Stimulated activated naive CD4-positive, alpha-beta T cell treated with Interleukin-2 at 50 U/mL for 16 hours (primary cell): ENCODE measurements around the gene FNIP2.

Source experiments
- DNase-seq: peaks from one replicate; lab custom pipeline; 2025; lab: John Stamatoyannopoulos, UW

The FNIP2 gene

DNA sequence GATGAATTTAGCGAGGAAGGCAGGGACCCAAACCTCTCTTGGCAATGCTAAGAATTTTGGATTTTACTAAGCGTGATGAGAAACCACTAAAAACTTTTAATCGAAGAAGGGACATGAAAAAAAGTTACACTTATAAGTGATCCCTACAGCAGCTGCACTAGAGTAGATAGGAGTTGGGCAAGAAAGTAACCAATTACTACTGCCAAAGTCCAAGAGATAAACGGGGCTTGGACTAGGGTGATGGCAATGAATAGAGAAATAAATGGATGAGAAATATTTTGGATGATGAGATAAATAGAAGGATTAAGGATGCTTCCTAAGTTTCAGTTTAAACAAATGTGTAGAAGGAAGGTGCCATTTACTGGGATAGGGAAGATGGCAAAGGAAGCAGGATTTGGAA lies 6.3 kb upstream of the FNIP2 start:
- DNase-seq: no peak

DNA sequence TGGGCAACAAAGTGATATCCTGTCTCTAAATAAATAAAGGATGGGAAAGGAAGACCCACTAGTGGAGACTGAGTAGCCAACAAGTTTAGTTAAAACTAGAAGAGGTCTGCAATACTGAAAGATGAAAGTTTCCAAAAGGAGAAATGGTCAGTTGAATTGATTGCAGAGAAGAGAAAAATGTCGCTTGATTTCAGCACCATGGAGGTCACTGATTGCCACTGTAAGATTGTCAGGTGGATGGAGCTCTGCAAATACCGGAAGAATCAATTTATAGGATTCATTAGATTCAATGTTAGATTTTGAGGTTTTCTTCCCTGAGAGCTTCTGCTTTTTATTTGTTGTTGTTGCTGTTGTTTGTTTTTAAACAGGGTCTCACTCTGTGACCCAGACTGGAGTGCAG lies 5.4 kb upstream of the FNIP2 start:
- no peak for DNase-seq

DNA sequence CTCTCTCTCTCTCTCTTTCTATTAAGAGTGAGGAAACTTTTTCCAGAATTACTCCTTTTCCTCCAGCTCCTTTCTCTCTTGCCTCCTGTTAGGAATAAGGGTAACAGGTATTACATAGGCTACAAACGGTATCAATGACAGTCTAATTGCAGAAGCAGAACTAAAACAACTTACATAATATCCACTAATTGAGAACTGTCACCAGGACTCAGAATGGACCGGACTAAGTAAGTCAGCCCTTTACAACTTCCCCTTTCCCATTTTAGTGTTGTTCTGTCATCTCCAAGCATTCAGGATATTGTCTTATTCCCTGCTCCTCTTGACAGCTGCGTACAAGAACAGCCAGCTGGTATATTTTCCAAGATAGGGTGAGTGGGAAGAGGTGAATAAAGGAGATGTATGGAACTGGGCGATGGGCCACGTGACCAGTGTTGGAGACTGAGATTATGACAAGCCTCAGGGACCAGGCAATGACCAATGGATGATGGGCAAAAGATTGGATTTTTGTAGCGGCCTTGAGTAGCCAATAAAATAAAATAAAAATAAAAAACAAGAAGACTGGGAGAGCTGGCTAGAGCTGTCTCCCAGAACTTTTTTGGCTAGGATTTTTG lies 2.3 kb upstream of the FNIP2 start:
- DNase-seq: no peak

DNA sequence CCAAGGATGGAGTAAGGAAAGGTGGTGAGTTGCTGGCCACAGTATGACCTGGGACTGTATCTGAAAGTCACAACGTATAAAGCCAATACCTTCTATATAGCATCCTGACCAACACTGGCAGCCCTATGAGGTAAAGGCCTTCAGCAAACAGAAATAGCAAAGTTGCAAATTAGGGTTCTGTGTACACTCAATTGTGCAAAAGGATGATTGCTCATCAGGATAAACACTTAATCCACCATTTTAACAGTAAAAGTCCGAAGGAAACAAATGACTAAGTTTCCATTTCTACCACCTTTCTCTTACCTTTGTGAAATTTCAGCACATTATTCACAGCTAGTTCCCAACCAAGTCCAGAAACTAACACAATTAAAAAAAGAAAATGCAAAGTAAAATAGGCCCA lies 1.4 kb upstream of the FNIP2 start:
- DNase-seq: no peak

DNA sequence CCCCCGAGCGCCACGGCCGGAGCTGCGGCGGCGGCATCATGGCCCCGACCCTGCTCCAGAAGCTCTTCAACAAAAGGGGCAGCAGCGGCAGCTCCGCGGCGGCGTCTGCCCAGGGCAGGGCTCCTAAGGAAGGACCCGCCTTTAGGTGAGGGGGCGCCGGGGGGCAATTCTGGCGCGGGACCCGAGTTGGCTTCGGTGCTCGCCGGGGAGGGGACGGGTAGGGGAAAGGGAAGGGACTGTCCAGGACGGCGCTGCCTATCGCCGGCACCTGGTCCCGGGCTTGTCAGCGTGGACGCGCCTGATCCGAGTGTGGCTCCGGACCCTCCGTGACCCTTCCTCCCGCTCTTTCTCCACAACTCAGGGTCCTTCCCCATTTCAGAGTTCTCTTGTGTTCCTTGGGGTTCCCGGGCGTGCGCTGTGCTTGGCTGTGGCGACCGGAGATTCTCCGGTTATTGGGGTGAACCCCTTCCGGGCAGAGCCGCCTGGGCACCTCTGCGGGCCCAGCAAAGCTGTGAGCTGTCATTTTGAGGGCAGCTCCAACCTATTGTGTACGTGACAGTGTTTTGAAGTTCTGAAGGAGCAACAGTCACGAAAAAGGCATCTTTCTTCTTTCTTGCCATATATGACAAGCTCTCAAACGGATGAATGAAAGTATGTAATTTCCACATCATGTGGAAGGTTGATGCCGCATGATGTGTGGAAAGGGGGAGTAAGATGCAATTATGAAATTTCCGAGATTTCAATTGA lies 522 bp downstream of the FNIP2 start:
- DNase-seq: peak; percentile 13

DNA sequence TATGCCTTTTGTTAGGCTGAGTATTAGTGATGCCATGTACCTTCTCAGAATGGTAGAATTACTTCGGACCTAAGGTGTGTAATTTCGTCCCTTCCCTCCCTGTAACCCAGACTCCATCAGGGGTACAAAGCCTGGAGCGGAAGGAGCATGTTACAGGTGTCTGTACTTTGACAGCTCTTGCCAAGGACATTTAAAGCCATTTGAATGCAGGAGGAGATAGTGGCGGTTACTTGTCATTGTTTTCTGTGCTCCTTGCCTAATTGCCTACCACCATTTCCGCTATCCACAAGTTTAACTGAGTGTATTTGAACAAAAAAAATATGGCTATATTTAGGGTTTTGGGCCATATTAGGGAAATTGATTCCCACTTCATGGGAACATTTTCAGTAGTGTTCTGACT lies 1.8 kb downstream of the FNIP2 start:
- DNase-seq: no peak

DNA sequence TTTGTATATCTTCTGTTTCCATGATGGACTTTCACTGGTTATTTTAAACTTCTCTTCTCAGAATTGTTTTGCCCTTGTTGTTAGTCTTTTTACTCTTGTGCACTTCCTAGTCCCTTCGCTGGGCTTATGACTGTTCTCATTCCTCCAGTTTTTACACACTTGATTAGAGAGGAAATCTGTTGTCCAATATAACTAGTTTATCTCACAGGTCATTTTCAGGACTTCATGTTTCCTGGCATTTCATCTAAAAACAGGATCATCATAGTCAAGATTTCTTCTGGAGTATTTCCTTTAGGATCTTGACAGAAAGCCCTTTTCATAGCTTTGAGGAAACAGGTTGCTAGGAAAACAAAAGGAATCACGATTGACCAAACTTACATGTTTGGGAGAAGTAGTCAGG lies 3.0 kb downstream of the FNIP2 start:
- DNase-seq: no peak

DNA sequence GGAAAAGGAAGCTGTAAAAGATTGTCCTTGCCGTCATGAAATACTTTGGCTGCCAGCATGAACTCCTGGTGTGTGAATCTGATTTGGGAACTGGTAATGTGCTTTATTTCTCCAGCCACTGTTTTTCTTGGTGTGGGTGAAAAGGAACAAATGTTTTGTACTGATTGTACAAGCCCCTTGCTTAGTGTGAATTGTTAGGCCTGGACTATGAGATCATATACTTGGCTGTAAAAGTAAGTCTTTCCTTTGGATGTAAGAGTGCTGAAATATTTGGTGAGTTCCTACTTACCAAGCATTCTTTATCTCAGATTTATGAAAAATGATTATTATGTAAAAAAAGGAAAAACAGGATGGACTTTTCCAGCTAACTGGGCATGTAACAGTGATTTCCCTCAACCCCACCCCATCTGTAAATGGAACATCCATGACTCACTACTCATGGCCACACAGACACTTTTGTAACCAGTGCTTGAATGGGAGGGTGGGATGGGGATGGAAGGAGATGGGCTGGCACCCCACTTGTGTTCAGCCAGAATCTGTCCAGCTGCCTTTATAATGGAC lies 6.3 kb downstream of the FNIP2 start:
- DNase-seq: no peak

DNA sequence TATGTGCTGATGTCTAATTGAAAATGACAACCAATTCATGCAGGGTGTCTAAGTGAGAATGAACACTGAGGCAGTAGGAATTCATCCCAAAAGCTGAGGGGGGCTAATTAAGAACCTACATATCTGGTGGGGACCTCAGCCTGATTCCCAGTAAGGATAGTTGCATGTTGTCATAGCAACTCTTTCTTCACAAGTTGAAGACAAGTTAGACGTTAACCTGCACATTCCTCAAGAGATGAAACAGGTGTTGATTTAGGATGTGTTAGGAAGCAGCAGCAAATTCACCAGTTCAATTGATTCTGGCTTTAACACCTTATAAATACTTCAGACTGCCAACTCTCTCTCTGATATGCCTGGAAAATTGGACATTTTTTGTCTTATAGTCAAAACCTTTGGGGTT lies 7.3 kb downstream of the FNIP2 start:
- DNase-seq: no peak

DNA sequence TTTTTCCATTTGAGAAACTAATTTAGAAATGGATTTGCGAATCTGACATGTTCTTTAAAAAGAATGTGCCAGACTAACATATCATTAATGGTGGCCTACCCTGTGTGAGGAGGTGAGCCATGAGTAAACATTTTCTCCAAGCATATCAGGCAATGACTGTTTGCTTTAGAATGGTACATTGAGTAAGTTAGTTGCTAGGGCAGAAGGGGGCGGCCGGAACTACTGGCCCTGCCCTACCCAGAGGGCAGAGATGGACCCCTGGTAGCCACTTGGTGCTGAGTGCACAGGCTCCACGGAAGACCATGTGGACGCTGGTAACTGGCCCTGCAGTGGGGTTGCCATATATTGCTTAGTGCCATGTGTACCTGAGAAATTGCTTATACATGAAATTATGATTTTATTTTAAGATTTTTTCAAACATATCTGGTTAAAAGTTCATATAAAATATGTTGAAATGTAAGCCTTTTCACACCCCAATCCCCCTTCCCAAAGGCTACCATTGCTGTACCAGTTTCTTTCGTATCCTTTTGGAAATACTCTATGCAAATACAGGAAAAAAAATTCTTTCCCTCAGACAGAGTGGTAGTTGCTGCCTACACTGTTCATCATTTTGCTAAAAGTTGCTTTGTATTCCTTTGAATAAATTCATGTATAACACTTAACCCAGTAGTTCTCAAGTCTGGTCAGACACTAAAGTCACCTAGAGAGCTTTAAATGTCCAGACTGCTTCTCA lies 8.8 kb downstream of the FNIP2 start:
- no peak for DNase-seq

DNA sequence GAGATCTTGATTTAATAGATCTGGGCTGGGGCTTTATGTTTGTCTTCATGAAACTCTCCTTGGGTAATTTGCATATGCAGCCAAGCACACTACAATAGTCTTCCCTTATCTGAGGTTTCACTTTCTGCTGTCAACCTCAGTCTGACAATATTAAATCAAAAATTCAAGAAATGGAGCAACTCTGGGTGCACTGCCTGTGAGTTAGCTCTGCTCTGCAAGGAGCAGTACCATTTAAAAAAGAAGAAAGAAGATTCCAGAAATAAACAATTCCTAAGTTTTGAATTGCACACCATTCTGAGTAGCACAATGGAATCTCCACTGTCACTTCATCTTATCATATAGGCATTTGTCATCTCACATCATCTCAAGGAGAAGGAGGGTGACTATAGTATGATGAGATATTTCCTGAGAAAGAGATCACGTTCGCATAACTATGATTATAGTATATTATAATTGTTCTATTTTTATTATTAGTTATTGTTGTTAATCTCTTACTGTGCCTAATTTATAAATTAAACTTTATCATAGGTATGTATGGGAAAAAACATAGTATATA lies 9.4 kb downstream of the FNIP2 start:
- no peak for DNase-seq

DNA sequence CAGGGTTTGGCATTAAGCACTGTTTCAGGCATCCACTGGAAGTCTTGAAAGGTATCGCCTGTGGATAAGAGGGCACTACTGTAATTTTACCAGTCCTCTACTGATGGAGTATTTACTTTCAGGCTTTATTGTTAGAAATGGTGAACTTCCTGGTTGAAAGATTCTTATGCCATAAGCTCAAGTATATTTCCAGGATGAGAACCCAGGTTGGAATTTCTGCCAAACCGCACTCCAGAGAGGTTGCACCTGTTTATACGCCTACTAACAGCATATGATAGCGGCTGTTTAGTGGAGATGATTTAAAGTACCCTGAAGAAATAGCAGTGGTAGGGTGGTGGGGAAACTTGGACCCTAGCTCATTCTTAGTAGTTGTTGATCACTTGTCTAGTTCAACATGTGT lies 9.9 kb downstream of the FNIP2 start:
- DNase-seq: no peak

DNA sequence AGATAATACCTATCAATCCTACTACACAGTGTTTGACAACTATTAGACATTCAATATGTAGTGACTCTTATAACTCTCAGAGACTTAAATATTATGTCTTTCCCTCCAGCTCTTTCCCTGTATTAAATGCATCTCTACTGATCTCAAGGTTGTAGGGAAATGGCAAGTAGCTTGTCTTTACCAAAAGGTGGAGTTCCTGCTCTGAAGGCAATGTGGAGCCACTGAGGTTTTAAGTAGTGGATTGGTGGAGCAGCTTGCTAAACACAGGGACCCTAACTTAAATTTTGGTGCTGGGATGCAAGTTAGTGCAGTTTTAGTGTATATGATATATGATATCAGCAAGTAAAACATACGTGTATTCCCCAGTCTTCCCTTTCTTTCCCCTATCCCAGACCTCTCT lies 13.1 kb downstream of the FNIP2 start:
- no peak for DNase-seq

DNA sequence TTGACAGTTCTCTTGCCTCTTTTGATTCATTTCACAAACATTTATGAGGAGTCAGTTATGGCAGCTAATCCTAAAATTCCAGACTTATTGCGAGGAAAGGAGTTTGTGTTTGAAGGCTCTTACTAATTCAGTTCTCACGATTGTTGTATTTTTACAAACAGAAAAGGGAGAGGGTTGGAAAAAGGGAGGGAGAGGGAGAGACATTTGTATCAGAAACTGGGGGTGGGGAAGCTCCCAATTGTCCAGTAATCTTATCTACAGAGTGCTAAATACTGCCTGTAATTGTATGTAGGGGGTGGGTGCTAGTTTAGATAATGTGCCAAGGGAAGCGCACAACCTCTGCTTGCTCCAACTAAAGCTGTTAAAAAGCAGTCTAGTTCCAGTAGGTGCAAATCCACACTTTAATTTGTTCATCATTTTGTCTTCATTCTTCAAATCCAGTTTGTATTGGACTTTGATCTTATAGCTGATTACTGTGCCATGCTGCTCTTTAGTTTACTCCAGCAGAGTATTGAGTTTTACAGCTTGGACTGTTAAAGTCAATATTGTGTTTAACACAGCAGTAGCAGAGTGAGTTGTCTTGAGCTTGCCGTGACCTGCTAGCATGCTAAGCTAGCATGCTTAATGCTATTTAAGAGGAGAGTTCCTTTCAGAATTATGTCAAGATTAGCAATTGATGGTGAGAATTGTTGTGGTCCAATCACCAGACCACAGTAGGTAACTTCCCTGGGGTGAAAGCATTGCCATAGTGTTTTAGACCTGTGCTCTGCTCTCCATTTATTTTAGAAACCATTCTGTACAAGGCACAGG lies 13.9 kb downstream of the FNIP2 start:
- no peak for DNase-seq

DNA sequence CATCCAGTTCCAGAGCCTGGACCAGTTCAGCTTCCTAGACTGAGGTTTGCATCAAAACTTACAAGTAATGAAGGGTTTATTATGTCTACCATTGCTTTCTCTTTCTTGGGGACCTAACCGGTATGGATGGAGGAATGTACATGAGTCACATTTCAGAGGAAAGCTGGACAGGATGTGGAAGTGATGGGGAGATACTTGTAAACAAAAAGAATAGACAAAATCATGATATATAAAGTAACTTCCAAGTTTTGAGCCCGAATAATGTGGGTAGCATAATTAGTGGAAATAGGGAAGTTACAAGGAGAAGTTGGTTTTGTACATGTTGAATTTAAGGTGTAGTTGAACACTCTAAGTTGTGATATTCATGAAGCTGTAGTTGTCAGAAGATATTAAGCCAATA lies 15.0 kb downstream of the FNIP2 start:
- DNase-seq: no peak

DNA sequence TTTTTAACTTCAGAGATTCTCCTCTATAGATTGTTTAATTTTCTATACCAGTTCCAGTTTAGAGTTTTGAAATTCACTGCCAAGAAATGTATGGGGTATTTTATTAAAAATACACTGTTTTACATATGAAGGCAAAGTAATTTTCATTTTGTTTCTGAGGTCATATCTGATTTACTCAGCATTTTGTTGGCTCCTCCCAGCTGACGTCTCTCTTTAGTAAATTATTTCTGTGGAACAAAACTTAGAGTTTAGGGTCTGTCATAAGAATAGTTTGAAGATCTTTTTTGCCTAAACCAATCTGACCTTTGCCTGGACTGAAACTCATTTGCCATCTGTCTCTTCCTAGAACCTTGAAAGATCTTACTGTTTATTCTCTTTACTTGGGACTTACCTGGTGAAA lies 16.9 kb downstream of the FNIP2 start:
- DNase-seq: no peak

DNA sequence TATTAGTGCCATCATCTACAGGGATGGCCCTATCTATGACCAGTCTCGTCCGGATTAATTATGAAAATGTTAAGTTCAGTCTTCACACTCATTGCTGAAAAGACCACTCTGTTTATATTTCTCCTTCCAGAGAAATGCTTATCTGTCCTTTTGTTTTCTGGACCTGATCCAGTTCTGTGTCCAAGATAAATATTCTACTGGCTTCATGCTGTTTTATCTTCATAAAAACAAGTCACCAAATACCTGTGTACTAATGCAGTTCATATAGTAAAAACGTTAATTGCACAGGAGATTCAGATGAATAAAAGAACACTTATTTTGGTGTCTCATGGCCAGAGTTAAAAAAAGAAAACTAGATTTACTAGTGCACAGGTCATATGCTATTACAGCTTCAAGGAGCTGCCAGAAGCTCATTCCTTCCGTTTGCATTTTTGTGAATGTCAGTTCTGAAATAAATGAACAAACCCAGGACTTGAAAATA lies 17.3 kb downstream of the FNIP2 start:
- DNase-seq: no peak

DNA sequence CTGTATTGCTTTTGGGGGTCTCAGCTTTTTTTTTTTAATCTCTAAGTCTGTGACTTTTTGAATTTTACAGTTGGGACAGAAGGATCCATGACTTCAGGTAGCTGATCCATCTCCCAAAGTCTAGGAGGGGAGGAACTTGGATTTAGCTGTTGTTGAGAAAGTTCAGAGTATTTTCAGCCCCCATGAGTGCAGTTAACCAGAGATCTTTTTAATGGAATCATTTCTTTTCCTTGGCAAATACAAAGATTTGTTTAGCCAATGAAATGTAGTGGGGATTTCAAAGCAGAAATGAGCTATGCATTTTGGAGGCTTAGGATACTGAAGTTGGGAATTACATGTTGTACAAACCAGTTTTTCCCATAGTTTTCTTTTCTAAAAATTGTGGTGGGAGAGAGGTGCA lies 18.1 kb downstream of the FNIP2 start:
- DNase-seq: no peak

DNA sequence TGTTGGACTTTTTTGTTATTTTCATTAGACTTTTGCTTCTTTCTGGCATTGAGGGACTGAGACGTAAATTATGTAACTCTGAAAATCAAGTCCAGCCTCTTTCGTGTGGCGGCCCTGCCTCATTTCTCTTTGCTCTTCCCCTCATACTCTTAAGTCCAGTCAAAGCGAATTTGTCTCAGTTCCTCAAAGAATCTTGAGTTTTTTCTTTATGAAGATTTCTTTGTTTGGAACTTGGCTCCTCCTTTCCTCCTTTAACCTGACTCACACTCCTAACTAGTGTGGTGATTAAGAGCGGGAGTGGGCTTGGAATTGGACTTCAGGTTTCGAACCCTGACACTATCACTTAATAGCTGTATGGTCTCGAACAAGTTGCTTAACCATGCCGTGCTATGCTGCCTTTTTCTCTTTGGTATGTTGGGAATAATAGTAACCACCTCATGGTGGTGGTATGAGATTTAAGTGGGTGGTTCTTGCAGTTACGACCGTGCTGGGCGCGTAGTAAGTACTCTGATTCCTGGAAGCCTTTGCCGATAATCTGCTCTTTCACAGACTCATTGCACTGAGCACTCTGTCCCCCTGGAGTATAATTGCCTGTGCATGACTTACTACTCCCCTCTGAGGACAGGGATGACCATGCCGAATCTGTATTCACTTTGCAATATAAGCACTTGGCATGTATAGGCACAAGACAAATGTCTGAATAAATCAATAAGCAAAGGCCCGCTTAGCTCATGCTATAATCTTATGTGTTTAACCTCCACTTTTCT lies 19.1 kb downstream of the FNIP2 start:
- no peak for DNase-seq

DNA sequence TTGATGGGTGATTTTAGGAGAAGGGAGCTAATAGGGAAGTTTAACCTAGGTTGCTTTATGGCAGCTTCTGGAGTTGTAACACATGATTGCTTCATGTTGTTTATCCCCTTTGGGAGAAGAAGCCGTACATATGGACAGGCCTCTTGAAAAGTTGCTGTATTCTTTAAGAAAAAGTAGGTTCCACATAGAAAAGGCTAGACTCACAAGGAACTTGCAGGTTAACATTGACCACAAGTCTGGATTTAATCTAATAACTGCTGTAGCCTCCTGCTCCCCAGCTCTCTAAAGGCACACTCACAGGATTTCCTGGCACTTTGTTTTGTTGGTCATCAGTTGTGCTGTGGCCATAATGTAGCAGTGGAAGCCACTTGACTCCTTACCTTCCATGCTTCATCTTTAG lies 19.7 kb downstream of the FNIP2 start:
- no peak for DNase-seq

DNA sequence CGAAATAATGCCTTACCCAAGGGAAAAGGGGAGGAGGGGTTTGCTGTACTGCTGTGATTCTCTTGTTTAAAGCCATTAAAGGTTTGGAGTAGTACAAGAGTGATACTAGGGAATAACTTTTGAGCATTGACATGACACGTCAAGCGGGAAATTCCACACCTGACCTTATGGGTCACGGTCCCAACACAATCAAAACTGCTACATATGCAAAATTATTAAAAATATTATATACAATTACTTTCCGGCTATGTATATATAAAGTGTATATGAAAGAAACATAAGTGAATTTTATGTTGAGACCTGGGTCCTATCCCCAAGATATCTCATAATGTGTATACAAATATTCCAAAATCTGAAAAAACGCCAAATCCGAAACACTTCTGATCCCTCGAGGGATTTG lies 21.0 kb downstream of the FNIP2 start:
- no peak for DNase-seq
